Measurements from ENCODE around the gene TMEM135. TPM values are rescaled to one million over a fixed set of nuclear protein-coding genes. Genes with fewer than 3 reads are reported as not detected.

TMEM135 gene
- total RNA-seq, 1 experiment from 2014 or later, result 14.0 TPM

GRCh38 chr11:87174870-87175269 lies 137.1 kb downstream of the TMEM135 start:
- Histone ChIP-seq H3K9me3 (ENCODE audit: low read length) (no peaks in the 10 kb centered on the region), H3K36me3 (ENCODE audit: low read depth, low read length) (no peaks in the 10 kb centered on the region), H4K20me1 (ENCODE audit: low read length) (0 out of 2 replicates have a peak, but pooled peaks cover 7% of the 10 kb centered on the region), H3F3A (ENCODE audit: low read length, unreplicated experiment) (peaks cover 8% of the 10 kb centered on the region), H3K4me2 (ENCODE audit: low read length) (no peak overlapping the region), H3K27ac (ENCODE audit: low read length) (no peak overlapping the region), H2AFZ (ENCODE audit: low read length) (no peak overlapping the region), H3K4me1 (ENCODE audit: insufficient read depth, low read length) (peaks cover 27% of the 10 kb centered on the region), H3K9me2 (replicated peaks; ENCODE audit: low read length) (no peaks in the 10 kb centered on the region), H3K9ac (ENCODE audit: low read length) (no peak overlapping the region), H3K27me3 (ENCODE audit: low read length) (no peaks in the 10 kb centered on the region), H3K4me3 (ENCODE audit: low read length) (no peak overlapping the region), H3K79me2 (ENCODE audit: low read length) (no peaks in the 10 kb centered on the region)
- intact Hi-C loops (cut with micrococcal nuclease), result loop anchor here (5.0 kb wide), 3 partner anchors 52 to 233 kb away; no protein-coding TSS in a partner anchor
- no peak for DNase-seq
- ChIA-PET POLR2A (ENCODE audit: unreplicated experiment) (no interaction called here), CTCF (no interaction called here)
- no peak for ATAC-seq
- TF ChIP-seq EZH2phosphoT487 (IDR thresholded peaks at IDR 0.05; ENCODE audit: borderline replicate concordance, low read length), result no peak
- TF ChIP-seq EZH2 (IDR thresholded peaks at IDR 0.05; ENCODE audit: low read length, unreplicated experiment), result no peak
- TF ChIP-seq CTCF (conservative IDR thresholded peaks at IDR 0.05; ENCODE audit: low read depth, low read length), result no peak
- no TSS peak for BruUV-seq (replicated peaks)

- H3K4me2 ChIP-seq (ENCODE audit: low read length), result no peak overlapping the region
- H3K79me2 ChIP-seq (ENCODE audit: low read length), result no peaks in the 10 kb centered on the region
- intact Hi-C loops (cut with micrococcal nuclease), result no loop called here
- no TSS peak for BruUV-seq (replicated peaks)
- H3K27ac ChIP-seq (ENCODE audit: low read length), result no peak overlapping the region
- H3K4me3 ChIP-seq (ENCODE audit: low read length), result no peak overlapping the region
- no peaks in the 10 kb centered on the region for H3K9me2 ChIP-seq (replicated peaks; ENCODE audit: low read length)
- H2AFZ ChIP-seq (ENCODE audit: low read length), result no peak overlapping the region
- 0 out of 2 replicates have a peak, but pooled peaks cover 7% of the 10 kb centered on the region for H4K20me1 ChIP-seq (ENCODE audit: low read length)
- H3F3A ChIP-seq (ENCODE audit: low read length, unreplicated experiment), result peaks cover 8% of the 10 kb centered on the region
- no peaks in the 10 kb centered on the region for H3K9me3 ChIP-seq (ENCODE audit: low read length)
- DNase-seq (peak; percentile 39), ATAC-seq (no peak)
- no peak overlapping the region for H3K9ac ChIP-seq (ENCODE audit: low read length)
- CTCF ChIA-PET, result no interaction called here
- no peaks in the 10 kb centered on the region for H3K27me3 ChIP-seq (ENCODE audit: low read length)
- H3K36me3 ChIP-seq (ENCODE audit: low read depth, low read length), result no peaks in the 10 kb centered on the region
- POLR2A ChIA-PET (ENCODE audit: unreplicated experiment), result no interaction called here
- TF ChIP-seq EZH2phosphoT487 (IDR thresholded peaks at IDR 0.05; ENCODE audit: borderline replicate concordance, low read length) (no peak), EZH2 (IDR thresholded peaks at IDR 0.05; ENCODE audit: low read length, unreplicated experiment) (no peak), CTCF (conservative IDR thresholded peaks at IDR 0.05; ENCODE audit: low read depth, low read length) (no peak)
- peaks cover 27% of the 10 kb centered on the region for H3K4me1 ChIP-seq (ENCODE audit: insufficient read depth, low read length)
Observed at GRCh38 chr11:87176044-87176443, 138.3 kb downstream of the TMEM135 start.

GRCh38 chr11:87179621-87180020 lies 141.9 kb downstream of the TMEM135 start:
- Histone ChIP-seq H2AFZ (ENCODE audit: low read length) (no peak overlapping the region), H3K4me3 (ENCODE audit: low read length) (no peak overlapping the region), H3K4me1 (ENCODE audit: insufficient read depth, low read length) (peaks cover 9% of the 10 kb centered on the region), H3F3A (ENCODE audit: low read length, unreplicated experiment) (no peaks in the 10 kb centered on the region), H3K27me3 (ENCODE audit: low read length) (no peaks in the 10 kb centered on the region), H3K9ac (ENCODE audit: low read length) (no peak overlapping the region), H3K4me2 (ENCODE audit: low read length) (no peak overlapping the region), H3K9me2 (replicated peaks; ENCODE audit: low read length) (no peaks in the 10 kb centered on the region), H3K36me3 (ENCODE audit: low read depth, low read length) (no peaks in the 10 kb centered on the region), H3K79me2 (ENCODE audit: low read length) (no peaks in the 10 kb centered on the region), H4K20me1 (ENCODE audit: low read length) (no peaks in the 10 kb centered on the region), H3K9me3 (ENCODE audit: low read length) (no peaks in the 10 kb centered on the region), H3K27ac (ENCODE audit: low read length) (no peak overlapping the region)
- intact Hi-C loops (cut with micrococcal nuclease), result no loop called here
- ChIA-PET POLR2A (ENCODE audit: unreplicated experiment) (no interaction called here), CTCF (no interaction called here)
- TF ChIP-seq CTCF (conservative IDR thresholded peaks at IDR 0.05; ENCODE audit: low read depth, low read length) (no peak), EZH2phosphoT487 (IDR thresholded peaks at IDR 0.05; ENCODE audit: borderline replicate concordance, low read length) (no peak), EZH2 (IDR thresholded peaks at IDR 0.05; ENCODE audit: low read length, unreplicated experiment) (no peak)
- BruUV-seq (replicated peaks), result no TSS peak
- no peak for ATAC-seq
- DNase-seq, result no peak

Data from PC-3 (cell line).